ENCODE results near the gene PRMT1.

PRMT1 gene

GRCh38 chr19:49689133-49690078, 12.3 kb downstream of the PRMT1 start, which contains the start of gene ADM5:
TSS of gene ADM5 (plus strand) at chr19:49689594. CDS start at chr19:49689838, 244 bp downstream.
- peak; percentile 40 for TF ChIP-seq CTCF (IDR thresholded peaks at IDR 0.05; ENCODE audit: control extremely low read depth, extremely low read depth, low read depth, missing control alignments)
- ChIA-PET CTCF (interaction anchor here (1.2 kb wide), 1 partner anchor 11 kb away, joined by 3 read pairs; no protein-coding TSS in a partner anchor), POLR2A (no interaction called here)
- DNase-seq (ENCODE audit: extremely low spot score), result no peak

GRCh38 chr19:49690079-49690655, 13.1 kb downstream of the PRMT1 start:
- no peak for TF ChIP-seq CTCF (IDR thresholded peaks at IDR 0.05; ENCODE audit: control extremely low read depth, extremely low read depth, low read depth, missing control alignments)
- DNase-seq (ENCODE audit: extremely low spot score), result no peak
- ChIA-PET CTCF (interaction anchor here (1.2 kb wide), 1 partner anchor 12 kb away, joined by 3 read pairs; no protein-coding TSS in a partner anchor), POLR2A (no interaction called here)

GRCh38 chr19:49690656-49691242, 13.7 kb downstream of the PRMT1 start, which contains the start of gene CPT1C:
TSS of gene CPT1C (plus strand) at chr19:49691116. CDS start at chr19:49692253, 1,137 bp downstream.
- TF ChIP-seq CTCF (IDR thresholded peaks at IDR 0.05; ENCODE audit: control extremely low read depth, extremely low read depth, low read depth, missing control alignments), result no peak
- ChIA-PET CTCF (interaction anchor here (0.7 to 1.2 kb wide), 2 partner anchors 10 to 13 kb away, joined by 3 read pairs; no protein-coding TSS in a partner anchor), POLR2A (no interaction called here)
- DNase-seq (ENCODE audit: extremely low spot score), result peak; percentile 64

GRCh38 chr19:49691243-49692146, 14.4 kb downstream of the PRMT1 start:
- ChIA-PET POLR2A (no interaction called here), CTCF (interaction anchor here (0.7 to 1.3 kb wide), 2 partner anchors 11 to 19 kb away, joined by 3 to 5 read pairs; no protein-coding TSS in a partner anchor)
- TF ChIP-seq CTCF (IDR thresholded peaks at IDR 0.05; ENCODE audit: control extremely low read depth, extremely low read depth, low read depth, missing control alignments), result no peak
- DNase-seq (ENCODE audit: extremely low spot score), result peak; percentile 44

GRCh38 chr19:49692147-49692506, 15.1 kb downstream of the PRMT1 start:
- POLR2A ChIA-PET, result no interaction called here
- TF ChIP-seq CTCF (IDR thresholded peaks at IDR 0.05; ENCODE audit: control extremely low read depth, extremely low read depth, low read depth, missing control alignments), result no peak
- DNase-seq (ENCODE audit: extremely low spot score), result no peak
- CTCF ChIA-PET, result interaction anchor here (1.2 to 1.3 kb wide), 2 partner anchors 20 to 286 kb away, joined by 3 to 5 read pairs; no protein-coding TSS in a partner anchor

All from GM10248 (cell line).